CD4-positive, alpha-beta T cell (primary cell): ENCODE results near the gene NADK. TPM values are rescaled to one million over a fixed set of nuclear protein-coding genes. Genes with fewer than 3 reads are reported as not detected.

Experiments used
- ATAC-seq: fragments of 200-7000 bp; cut with Tn5 transposase; one replicate; pipeline ENCODE4 v1.10.0; 2022; ENCODE audit warnings: mild to moderate bottlenecking; ENCODE audit not compliant: poor library complexity
- CTCF ChIA-PET: fragments of 350-600 bp; sonication (Branson Sonifier 250); formaldehyde crosslinking; loops from one replicate; lab custom pipeline; 2021; ENCODE audit warnings: antibody characterized with exemption, inconsistent platforms; lab: Charles Lee
- POLR2A ChIA-PET: fragments of 350-600 bp; sonication (Branson Sonifier 250); formaldehyde crosslinking; loops from one replicate; lab custom pipeline; 2021; ENCODE audit warnings: antibody characterized with exemption, inconsistent platforms; lab: Charles Lee
- DNase-seq, 14 experiments: peaks; one replicate each; pipeline ENCODE4 v3.0.0-alpha.2; 2013 to 2020; ENCODE audit warnings: mixed read lengths in 2 of 14
- H3K27ac ChIP-seq, 2 donors: one replicate each; pipeline versions ENCODE4 v1.5.1 to v1.7.0; 2013; ENCODE audit warnings: low read length in 2 of 2, low read depth in 1 of 2, mild to moderate bottlenecking in 1 of 2
- H3K27me3 ChIP-seq, 2 experiments: 1 replicate in 1 of 2; 2 replicates in 1 of 2; pipeline versions ENCODE4 v1.6.1 to v1.7.0; 2013; ENCODE audit warnings: low read length in 2 of 2, control low read depth in 1 of 2, mild to moderate bottlenecking in 1 of 2, moderate library complexity in 1 of 2; ENCODE audit not compliant: insufficient read depth in 2 of 2, control insufficient read depth in 1 of 2
- H3K36me3 ChIP-seq: one replicate; pipeline ENCODE4 v1.6.1; 2013; ENCODE audit warnings: low read length, control low read depth; ENCODE audit not compliant: insufficient read depth
- H3K4me1 ChIP-seq: one replicate; pipeline ENCODE4 v1.6.1; 2013; ENCODE audit warnings: low read length, control low read depth; ENCODE audit not compliant: insufficient read depth
- H3K4me3 ChIP-seq: one replicate; pipeline ENCODE4 v1.5.1; 2013; ENCODE audit warnings: mild to moderate bottlenecking, low read length, moderate library complexity
- H3K9me3 ChIP-seq, 2 experiments: 1 replicate in 1 of 2; 2 replicates in 1 of 2; pipeline versions ENCODE4 v1.6.1 to v1.7.0; 2013; ENCODE audit warnings: low read length in 2 of 2, mild to moderate bottlenecking in 2 of 2, control low read depth in 1 of 2, moderate library complexity in 1 of 2; ENCODE audit not compliant: control insufficient read depth in 1 of 2, insufficient read depth in 1 of 2
- H3K27ac Mint-ChIP-seq: one replicate; pipeline ENCODE4 v1.8.0; 2020; ENCODE audit warnings: mixed read lengths
- H3K27me3 Mint-ChIP-seq: one replicate; pipeline ENCODE4 v1.8.0; 2021; ENCODE audit warnings: mixed read lengths
- H3K36me3 Mint-ChIP-seq: one replicate; pipeline ENCODE4 v1.8.0; 2021; ENCODE audit warnings: low read depth, mixed read lengths
- H3K4me1 Mint-ChIP-seq: one replicate; pipeline ENCODE4 v1.8.0; 2021; ENCODE audit warnings: low read depth, mixed read lengths
- H3K4me3 Mint-ChIP-seq: one replicate; pipeline ENCODE4 v1.8.0; 2020; ENCODE audit warnings: mild to moderate bottlenecking, mixed read lengths
- H3K9me3 Mint-ChIP-seq: one replicate; pipeline ENCODE4 v1.8.0; 2020; ENCODE audit warnings: mixed read lengths
- CTCF ChIP-seq: fragments of 200-600 bp; IDR thresholded peaks from one replicate; pipeline ENCODE4 v1.8.0; 2022; ENCODE audit warnings: antibody characterized with exemption, mild to moderate bottlenecking
- intact Hi-C, 2 experiments: fragments of 100-400 bp; cut with DNase I in 1 of 2; cut with micrococcal nuclease in 1 of 2; formaldehyde crosslinking; loops; one replicate each; pipeline versions ENCODE4 v1.15.1 to v1.9.0; 2023 to 2025; cut with DNase I, micrococcal nuclease
- total RNA-seq, 174 experiments: library from RNA in 2 of 174; stranded (reverse) in 2 of 174; gene quantifications; one replicate each; pipeline ENCODE4 v1.2.3 and lab custom pipeline; 2021 to 2026

Gene NADK
- total RNA-seq, 2 experiments from 2014 or later, result 19.9 to 25.1 TPM

GRCh38 chr1:1815606-1816281 lies 37.5 kb upstream of the NADK start:
- POLR2A ChIA-PET, result no interaction called here
- ATAC-seq (no peak), DNase-seq (no peak)
- CTCF ChIA-PET, result no interaction called here
- Mint-ChIP-seq H3K27me3 (no peaks in the 10 kb centered on the region), H3K36me3 (peaks cover 66% of the 10 kb centered on the region), H3K4me1 (peaks cover 16% of the 10 kb centered on the region), H3K4me3 (no peak overlapping the region), H3K27ac (peak overlapping the region; percentile 56), H3K9me3 (no peaks in the 10 kb centered on the region)
- intact Hi-C loops, result no loop called here
- Histone ChIP-seq H3K4me1 (no peaks in the 10 kb centered on the region), H3K36me3 (peaks cover 68% of the 10 kb centered on the region), H3K27me3 (no peaks in the 10 kb centered on the region), H3K27ac (no peak overlapping the region), H3K4me3 (no peak overlapping the region), H3K9me3 (no peaks in the 10 kb centered on the region)
- no peak for TF ChIP-seq CTCF

- no peak overlapping the region for H3K4me3 ChIP-seq
- intact Hi-C loops, result no loop called here
- no peak for TF ChIP-seq CTCF
- H3K4me1 ChIP-seq, result no peaks in the 10 kb centered on the region
- DNase-seq, result no peak
- peaks cover 63% of the 10 kb centered on the region for H3K36me3 ChIP-seq
- ChIA-PET CTCF (interaction anchor here (0.8 to 1.6 kb wide), 3 partner anchors 11 to 96 kb away, joined by 3 to 5 read pairs (median 3); no protein-coding TSS in a partner anchor), POLR2A (interaction anchor here (0.7 kb wide), 1 partner anchor 481 kb away, joined by 3 read pairs; no protein-coding TSS in a partner anchor)
- H3K4me3 Mint-ChIP-seq, result no peak overlapping the region
- no peaks in the 10 kb centered on the region for H3K27me3 ChIP-seq
- peak overlapping the region in 1 of 2 donors; percentile 10 for H3K27ac ChIP-seq
- no peak for ATAC-seq
- peak overlapping the region; percentile 30 for H3K27ac Mint-ChIP-seq
- peaks cover 8% of the 10 kb centered on the region for H3K4me1 Mint-ChIP-seq
- H3K27me3 Mint-ChIP-seq, result no peaks in the 10 kb centered on the region
- H3K9me3 ChIP-seq, result no peaks in the 10 kb centered on the region
- no peaks in the 10 kb centered on the region for H3K9me3 Mint-ChIP-seq
- H3K36me3 Mint-ChIP-seq, result peaks cover 56% of the 10 kb centered on the region
Measured at GRCh38 chr1:1809489-1809888, 31.2 kb upstream of the NADK start.

- POLR2A ChIA-PET, result no interaction called here
- H3K4me1 Mint-ChIP-seq, result peaks cover 11% of the 10 kb centered on the region
- ATAC-seq (no peak), DNase-seq (no peak)
- CTCF ChIA-PET, result interaction anchor here (0.7 to 1.6 kb wide), 2 partner anchors 24 to 73 kb away, joined by 3 read pairs; no protein-coding TSS in a partner anchor
- no peaks in the 10 kb centered on the region for H3K27me3 Mint-ChIP-seq
- peaks cover 60% of the 10 kb centered on the region for H3K36me3 ChIP-seq
- no peak overlapping the region for H3K4me3 Mint-ChIP-seq
- peaks cover 3% of the 10 kb centered on the region for H3K4me1 ChIP-seq
- intact Hi-C loops, result no loop called here
- H3K9me3 Mint-ChIP-seq, result no peaks in the 10 kb centered on the region
- no peaks in the 10 kb centered on the region for H3K9me3 ChIP-seq
- H3K27ac Mint-ChIP-seq, result no peak overlapping the region
- H3K27me3 ChIP-seq, result no peaks in the 10 kb centered on the region
- H3K36me3 Mint-ChIP-seq, result peaks cover 55% of the 10 kb centered on the region
- no peak overlapping the region for H3K27ac ChIP-seq
- no peak overlapping the region for H3K4me3 ChIP-seq
- TF ChIP-seq CTCF, result no peak
Measured at GRCh38 chr1:1808206-1808605, 29.9 kb upstream of the NADK start.
